Prostate gland (tissue), 2 donors: ENCODE results near the gene MAN2A2. TPM values are rescaled to one million over a fixed set of nuclear protein-coding genes. Genes with fewer than 3 reads are reported as not detected.
A peak's percentile ranks its signal among the peaks of the same experiment; 100 is the strongest.

ENCODE experiments used
- DNase-seq: peaks from one replicate; pipeline ENCODE4 v3.0.0-alpha.2; 2019; ENCODE audit warnings: low spot score
- H3K27ac ChIP-seq, 2 donors: fragments of 200-600 bp; sonication (generic); 2 replicates each; pipeline ENCODE4 v1.5.1; 2017 to 2019
- H3K27me3 ChIP-seq: fragments of 200-600 bp; sonication (generic); replicated peaks from 2 replicates; pipeline ENCODE4 v1.5.1; 2019; ENCODE audit not compliant: insufficient read depth
- H3K36me3 ChIP-seq, 2 donors: fragments of 200-600 bp; sonication (generic); 1 replicate in 1 of 2; 2 replicates in 1 of 2; pipeline versions ENCODE4 v1.5.1 to v1.8.1; 2017 to 2019
- H3K4me1 ChIP-seq: fragments of 200-600 bp; sonication (generic); replicated peaks from 2 replicates; pipeline ENCODE4 v1.5.1; 2019
- H3K4me3 ChIP-seq, 2 donors: fragments of 200-600 bp; sonication (generic); 2 replicates each; pipeline ENCODE4 v1.5.1; 2017 to 2019
- H3K9me3 ChIP-seq: fragments of 200-600 bp; sonication (generic); 2 replicates; pipeline ENCODE4 v1.5.1; 2017
- CTCF ChIP-seq, 4 experiments: fragments of 200-600 bp in 2 of 4; fragments of 450-650 bp in 2 of 4; sonication (generic) in 2 of 4; IDR thresholded peaks; 1 replicate in 3 of 4; 2 replicates in 1 of 4; pipeline ENCODE4 v1.5.1; 2016 to 2019; ENCODE audit warnings: antibody characterized with exemption in 4 of 4, mild to moderate bottlenecking in 2 of 4, moderate library complexity in 2 of 4
- POLR2A ChIP-seq: fragments of 450-650 bp; IDR thresholded peaks from one replicate; pipeline ENCODE4 v1.6.1; 2016; ENCODE audit warnings: antibody characterized with exemption, mild to moderate bottlenecking
- POLR2AphosphoS5 ChIP-seq: sonication (generic); formaldehyde crosslinking; IDR thresholded peaks from one replicate; pipeline ENCODE4 v1.6.1; 2017; ENCODE audit warnings: antibody characterized with exemption
- WGBS: methylation state at CpG from one replicate; pipeline ENCODE4 v1.1.5; 2018; 5-methylcytosine and 5-hydroxymethylcytosine counted together
- intact Hi-C: fragments of 100-400 bp; cut with DNase I; formaldehyde crosslinking; loops from one replicate; pipeline ENCODE4 v1.14.2; 2022
- total RNA-seq, 2 donors: library from RNA; depleted of rRNA; stranded (reverse); fragments of >200 nt; gene quantifications; one replicate each; pipeline ENCODE4 v1.1.0, GENCODE V29; 2016

Gene MAN2A2
- total RNA-seq, 2 donors from 2014 or later = 46.6 to 113 TPM

- peaks cover 20 to 57% of the 10 kb centered on the region in 2 donors for H3K36me3 ChIP-seq
- no peak overlapping the region for H3K27ac ChIP-seq
- H3K4me3 ChIP-seq = no peak overlapping the region
- no peaks in the 10 kb centered on the region for H3K27me3 ChIP-seq
- H3K9me3 ChIP-seq = no peaks in the 10 kb centered on the region
- 86% methylated on average over 15 of the region's 16 CpGs for WGBS
- TF ChIP-seq POLR2A (no peak), POLR2AphosphoS5 (no peak), CTCF (IDR thresholded peaks at IDR 0.05) (no peak)
- H3K4me1 ChIP-seq = peaks cover 6% of the 10 kb centered on the region
- intact Hi-C loops = loop anchor here (10.0 kb wide), 1 partner anchor 566 kb away; no protein-coding TSS in a partner anchor
- DNase-seq = no peak
These were observed 22.5 kb upstream of the MAN2A2 start for GRCh38 chr15:90880381-90881145.

DNA sequence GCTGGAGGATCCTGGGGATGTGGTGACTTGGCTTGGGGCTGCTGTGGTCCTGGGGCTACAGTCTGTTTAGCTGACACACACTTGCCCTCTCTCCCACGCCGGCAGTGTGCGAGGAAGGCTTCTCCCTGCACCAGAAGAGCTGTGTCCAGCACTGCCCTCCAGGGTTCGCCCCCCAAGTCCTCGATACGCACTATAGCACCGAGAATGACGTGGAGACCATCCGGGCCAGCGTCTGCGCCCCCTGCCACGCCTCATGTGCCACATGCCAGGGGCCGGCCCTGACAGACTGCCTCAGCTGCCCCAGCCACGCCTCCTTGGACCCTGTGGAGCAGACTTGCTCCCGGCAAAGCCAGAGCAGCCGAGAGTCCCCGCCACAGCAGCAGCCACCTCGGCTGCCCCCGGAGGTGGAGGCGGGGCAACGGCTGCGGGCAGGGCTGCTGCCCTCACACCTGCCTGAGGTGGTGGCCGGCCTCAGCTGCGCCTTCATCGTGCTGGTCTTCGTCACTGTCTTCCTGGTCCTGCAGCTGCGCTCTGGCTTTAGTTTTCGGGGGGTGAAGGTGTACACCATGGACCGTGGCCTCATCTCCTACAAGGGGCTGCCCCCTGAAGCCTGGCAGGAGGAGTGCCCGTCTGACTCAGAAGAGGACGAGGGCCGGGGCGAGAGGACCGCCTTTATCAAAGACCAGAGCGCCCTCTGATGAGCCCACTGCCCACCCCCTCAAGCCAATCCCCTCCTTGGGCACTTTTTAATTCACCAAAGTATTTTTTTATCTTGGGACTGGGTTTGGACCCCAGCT is 21.7 kb upstream of the MAN2A2 start:
- TF ChIP-seq CTCF (IDR thresholded peaks at IDR 0.05) (no peak), POLR2AphosphoS5 (no peak), POLR2A (no peak)
- H3K27me3 ChIP-seq = no peaks in the 10 kb centered on the region
- no peak for DNase-seq
- peaks cover 6% of the 10 kb centered on the region for H3K4me1 ChIP-seq
- H3K9me3 ChIP-seq = no peaks in the 10 kb centered on the region
- H3K36me3 ChIP-seq = peaks cover 17 to 49% of the 10 kb centered on the region in 2 donors
- intact Hi-C loops = loop anchor here (10.0 kb wide), 1 partner anchor 567 kb away; no protein-coding TSS in a partner anchor
- no peak overlapping the region for H3K27ac ChIP-seq
- WGBS = 73% methylated on average over 35 of the region's 35 CpGs
- no peak overlapping the region for H3K4me3 ChIP-seq

DNA sequence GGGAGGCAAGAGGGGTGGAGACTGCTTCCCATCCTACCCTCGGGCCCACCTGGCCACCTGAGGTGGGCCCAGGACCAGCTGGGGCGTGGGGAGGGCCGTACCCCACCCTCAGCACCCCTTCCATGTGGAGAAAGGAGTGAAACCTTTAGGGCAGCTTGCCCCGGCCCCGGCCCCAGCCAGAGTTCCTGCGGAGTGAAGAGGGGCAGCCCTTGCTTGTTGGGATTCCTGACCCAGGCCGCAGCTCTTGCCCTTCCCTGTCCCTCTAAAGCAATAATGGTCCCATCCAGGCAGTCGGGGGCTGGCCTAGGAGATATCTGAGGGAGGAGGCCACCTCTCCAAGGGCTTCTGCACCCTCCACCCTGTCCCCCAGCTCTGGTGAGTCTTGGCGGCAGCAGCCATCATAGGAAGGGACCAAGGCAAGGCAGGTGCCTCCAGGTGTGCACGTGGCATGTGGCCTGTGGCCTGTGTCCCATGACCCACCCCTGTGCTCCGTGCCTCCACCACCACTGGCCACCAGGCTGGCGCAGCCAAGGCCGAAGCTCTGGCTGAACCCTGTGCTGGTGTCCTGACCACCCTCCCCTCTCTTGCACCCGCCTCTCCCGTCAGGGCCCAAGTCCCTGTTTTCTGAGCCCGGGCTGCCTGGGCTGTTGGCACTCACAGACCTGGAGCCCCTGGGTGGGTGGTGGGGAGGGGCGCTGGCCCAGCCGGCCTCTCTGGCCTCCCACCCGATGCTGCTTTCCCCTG is 21.0 kb upstream of the MAN2A2 start:
- Histone ChIP-seq H3K36me3 (peaks cover 11 to 41% of the 10 kb centered on the region in 2 donors), H3K9me3 (no peaks in the 10 kb centered on the region), H3K27ac (no peak overlapping the region), H3K4me3 (no peak overlapping the region), H3K27me3 (no peaks in the 10 kb centered on the region), H3K4me1 (peaks cover 6% of the 10 kb centered on the region)
- DNase-seq = no peak
- intact Hi-C loops = loop anchor here (10.0 kb wide), 1 partner anchor 567 kb away; no protein-coding TSS in a partner anchor
- TF ChIP-seq POLR2AphosphoS5 (no peak), POLR2A (no peak), CTCF (IDR thresholded peaks at IDR 0.05) (no peak)
- WGBS = 79% methylated on average over 12 of the region's 19 CpGs

- Histone ChIP-seq H3K36me3 (peaks cover 10 to 33% of the 10 kb centered on the region in 2 donors), H3K27me3 (no peaks in the 10 kb centered on the region), H3K4me1 (peaks cover 6% of the 10 kb centered on the region), H3K9me3 (no peaks in the 10 kb centered on the region), H3K4me3 (no peak overlapping the region), H3K27ac (peak overlapping the region; percentile 78 to 86)
- intact Hi-C loops = loop anchor here (10.0 kb wide), 1 partner anchor 568 kb away; no protein-coding TSS in a partner anchor
- WGBS = 66% methylated on average over 13 of the region's 13 CpGs
- TF ChIP-seq CTCF (IDR thresholded peaks at IDR 0.05) (no peak), POLR2A (no peak), POLR2AphosphoS5 (no peak)
- DNase-seq = no peak
These were observed 20.1 kb upstream of the MAN2A2 start for GRCh38 chr15:90882781-90883525.
